H1 (cell line): ENCODE results near the gene KCTD16. TPM values are rescaled to one million over a fixed set of nuclear protein-coding genes. Genes with fewer than 3 reads are reported as not detected.

Experiments used
- CTCF ChIA-PET: fragments of 300-600 bp; sonication (Branson Sonifier 250); formaldehyde crosslinking; loops from one replicate; lab custom pipeline; 2021; ENCODE audit not compliant: partially characterized antibody; lab: Charles Lee
- POLR2A ChIA-PET: fragments of 300-600 bp; sonication (Branson Sonifier 250); formaldehyde crosslinking; loops from one replicate; lab custom pipeline; 2021; ENCODE audit warnings: inconsistent platforms; ENCODE audit not compliant: partially characterized antibody; lab: Charles Lee
- DNase-seq, 2 experiments: peaks; one replicate each; pipeline versions ENCODE4 v3.0.0 to v3.0.0-alpha.2; 2010 to 2022; ENCODE audit warnings: low spot score in 2 of 2, low read depth in 1 of 2, mixed read lengths in 1 of 2
- FAIRE-seq: peaks from 2 replicates; lab custom pipeline; 2011; peaks lifted over from hg19 to GRCh38; lab: Jason Lieb, UNC
- H2AFZ ChIP-seq: 2 replicates; pipeline ENCODE4 v1.8.1; 2012; ENCODE audit warnings: low read length, inconsistent platforms
- H2AK5ac ChIP-seq: 2 replicates; pipeline ENCODE4 v1.6.1; 2013; ENCODE audit warnings: low read depth, low read length
- H2BK120ac ChIP-seq: replicated peaks from 2 replicates; pipeline ENCODE3; 2013; ENCODE audit warnings: low read depth, low read length, inconsistent platforms
- H2BK12ac ChIP-seq: 2 replicates; pipeline ENCODE4 v1.6.1; 2013; ENCODE audit warnings: low read depth, low read length
- H2BK15ac ChIP-seq: 2 replicates; pipeline ENCODE4 v1.6.1; 2013; ENCODE audit warnings: low read length
- H2BK20ac ChIP-seq: 2 replicates; pipeline ENCODE4 v1.6.1; 2013; ENCODE audit warnings: low read length
- H2BK5ac ChIP-seq: 2 replicates; pipeline ENCODE4 v1.6.1; 2013; ENCODE audit warnings: low read depth, low read length
- H3K14ac ChIP-seq: 2 replicates; pipeline ENCODE4 v1.6.1; 2013; ENCODE audit warnings: inconsistent platforms; ENCODE audit not compliant: insufficient read length
- H3K18ac ChIP-seq: 2 replicates; pipeline ENCODE4 v1.6.1; 2013; ENCODE audit warnings: low read length; ENCODE audit errors: extremely low read depth
- H3K23ac ChIP-seq: 2 replicates; pipeline ENCODE4 v1.6.1; 2013; ENCODE audit warnings: inconsistent platforms; ENCODE audit not compliant: insufficient read length
- H3K23me2 ChIP-seq: 2 replicates; pipeline ENCODE4 v1.6.1; 2013; ENCODE audit warnings: low read depth, low read length
- H3K27ac ChIP-seq: 2 replicates; pipeline ENCODE4 v1.6.1; 2011; ENCODE audit warnings: low read depth, low read length, inconsistent platforms
- H3K27me3 ChIP-seq, 4 experiments: replicated peaks in 1 of 4; 1 replicate in 1 of 4; 2 replicates in 3 of 4; pipeline versions ENCODE4 v1.6.1 to v1.8.1; 2011 to 2013; ENCODE audit warnings: low read length in 3 of 4, mild to moderate bottlenecking in 3 of 4, inconsistent platforms in 2 of 4, mixed read lengths in 2 of 4, moderate library complexity in 1 of 4; ENCODE audit not compliant: control insufficient read depth in 3 of 4, insufficient read depth in 3 of 4; ENCODE audit errors: extremely low read depth in 1 of 4
- H3K36me3 ChIP-seq, 4 experiments: 2 replicates each; pipeline versions ENCODE4 v1.6.1 to v1.8.1; 2011 to 2013; ENCODE audit warnings: mild to moderate bottlenecking in 4 of 4, low read length in 3 of 4, moderate library complexity in 2 of 4, control low read depth in 1 of 4, inconsistent platforms in 1 of 4; ENCODE audit not compliant: insufficient read depth in 4 of 4, control insufficient read depth in 2 of 4
- H3K4ac ChIP-seq: replicated peaks from 2 replicates; pipeline ENCODE3; 2013; ENCODE audit warnings: low read length, low read depth, mixed read lengths, inconsistent platforms; ENCODE audit not compliant: insufficient read length
- H3K4me1 ChIP-seq, 4 experiments: replicated peaks in 1 of 4; 1 replicate in 1 of 4; 2 replicates in 3 of 4; pipeline versions ENCODE4 v1.6.1 to v1.8.1; 2011 to 2013; ENCODE audit warnings: low read length in 3 of 4, inconsistent platforms in 2 of 4, mixed read lengths in 1 of 4; ENCODE audit not compliant: insufficient read depth in 4 of 4, control insufficient read depth in 3 of 4
- H3K4me2 ChIP-seq, 2 experiments: 2 replicates each; pipeline versions ENCODE4 v1.6.1 to v1.8.1; 2011 to 2013; ENCODE audit warnings: low read depth in 2 of 2, low read length in 2 of 2, control low read depth in 1 of 2, inconsistent platforms in 1 of 2, mild to moderate bottlenecking in 1 of 2; ENCODE audit not compliant: insufficient read depth in 1 of 2
- H3K4me3 ChIP-seq, 4 experiments: fragments of 200-600, 300-600 bp in 1 of 4; sonication (generic), shearing (Covaris generic), sonication (Bioruptor Twin) in 1 of 4; 2 replicates each; pipeline versions ENCODE4 v1.5.1 to v1.8.1; 2011 to 2016; ENCODE audit warnings: low read length in 4 of 4, low read depth in 3 of 4, control low read depth in 2 of 4, inconsistent platforms in 2 of 4, mild to moderate bottlenecking in 2 of 4, mixed read lengths in 1 of 4, moderate library complexity in 1 of 4; ENCODE audit not compliant: insufficient read depth in 2 of 4; ENCODE audit errors: extremely low read depth in 1 of 4
- H3K56ac ChIP-seq: replicated peaks from 2 replicates; pipeline ENCODE3; 2013; ENCODE audit warnings: low read depth, mild to moderate bottlenecking, mixed read lengths, low read length, inconsistent platforms; ENCODE audit not compliant: insufficient read length
- H3K79me1 ChIP-seq: 2 replicates; pipeline ENCODE4 v1.6.1; 2013; ENCODE audit warnings: low read depth, low read length, control low read depth
- H3K79me2 ChIP-seq, 2 experiments: 2 replicates each; pipeline versions ENCODE4 v1.6.1 to v1.8.1; 2012 to 2013; ENCODE audit warnings: low read length in 2 of 2, mild to moderate bottlenecking in 2 of 2, inconsistent platforms in 1 of 2; ENCODE audit not compliant: insufficient read depth in 2 of 2, control insufficient read depth in 1 of 2
- H3K9ac ChIP-seq, 4 experiments: replicated peaks in 1 of 4; 1 replicate in 1 of 4; 2 replicates in 3 of 4; pipeline versions ENCODE4 v1.6.1 to v1.8.1; 2011 to 2013; ENCODE audit warnings: low read depth in 3 of 4, low read length in 3 of 4, control low read depth in 2 of 4, mild to moderate bottlenecking in 2 of 4, moderate library complexity in 2 of 4, inconsistent platforms in 1 of 4; ENCODE audit errors: extremely low read depth in 1 of 4
- H3K9me3 ChIP-seq, 2 experiments: 2 replicates each; pipeline versions ENCODE4 v1.6.1 to v1.8.1; 2012 to 2013; ENCODE audit warnings: mild to moderate bottlenecking in 2 of 2, moderate library complexity in 2 of 2, control low read depth in 1 of 2, inconsistent platforms in 1 of 2, low read depth in 1 of 2, low read length in 1 of 2, mixed read lengths in 1 of 2; ENCODE audit not compliant: insufficient read depth in 2 of 2
- H4K20me1 ChIP-seq, 2 experiments: replicated peaks in 1 of 2; 2 replicates each; pipeline versions ENCODE3 to v1.8.1; 2011 to 2013; ENCODE audit warnings: inconsistent platforms in 2 of 2, low read length in 2 of 2, mild to moderate bottlenecking in 1 of 2; ENCODE audit not compliant: insufficient read depth in 2 of 2, control insufficient read depth in 1 of 2
- H4K5ac ChIP-seq: 2 replicates; pipeline ENCODE4 v1.6.1; 2013; ENCODE audit warnings: low read length, low read depth, mixed read lengths, inconsistent platforms; ENCODE audit not compliant: insufficient read length
- H4K8ac ChIP-seq: 2 replicates; pipeline ENCODE4 v1.8.0; 2013; ENCODE audit warnings: mild to moderate bottlenecking, moderate library complexity, low read length, inconsistent platforms; ENCODE audit not compliant: insufficient read depth; ENCODE audit errors: extremely low read depth
- H4K91ac ChIP-seq: replicated peaks from 2 replicates; pipeline ENCODE3; 2013; ENCODE audit warnings: low read length, mixed read lengths, inconsistent platforms; ENCODE audit not compliant: insufficient read length
- KDM1A ChIP-seq: fragments of 200-600, 300-600 bp; sonication (generic); IDR thresholded peaks from 2 replicates; pipeline ENCODE4 v1.7.1; 2016; ENCODE audit warnings: mild to moderate bottlenecking, low read length, borderline replicate concordance
- KDM4A ChIP-seq: IDR thresholded peaks from one replicate; pipeline ENCODE4 v1.7.1; 2012; ENCODE audit warnings: low read depth, mild to moderate bottlenecking, moderate library complexity, low read length, inconsistent platforms; ENCODE audit not compliant: severe bottlenecking
- SP2 ChIP-seq: IDR thresholded peaks from 2 replicates; pipeline ENCODE4 v1.6.1; 2012; ENCODE audit warnings: mild to moderate bottlenecking, low read length, inconsistent platforms
- WGBS, 2 experiments: shearing (Covaris generic) in 1 of 2; methylation state at CpG; one replicate each; pipeline versions ENCODE4 v1.1.6 to v1.1.7; 2013 to 2015; ENCODE audit warnings: low lambda C conversion rate in 2 of 2, mixed read lengths in 2 of 2, inconsistent platforms in 1 of 2, low coverage in 1 of 2, missing lambda C conversion rate in 1 of 2; ENCODE audit not compliant: insufficient replicate concordance in 2 of 2, insufficient coverage in 1 of 2, insufficient read length in 1 of 2; ENCODE audit errors: extremely low coverage in 1 of 2, missing lambda C conversion rate in 1 of 2; 5-methylcytosine and 5-hydroxymethylcytosine counted together
- polyA plus RNA-seq, 7 experiments: library from polyadenylated mRNA; depleted of rRNA in 3 of 7; stranded (reverse) in 5 of 7; unstranded in 2 of 7; fragments of >200 nt in 5 of 7; fragments of 200-250 nt in 2 of 7; gene quantifications; 1 replicate in 5 of 7; 2 replicates in 1 of 7; 4 replicates in 1 of 7; pipeline versions ENCODE4 v1.2.1 to v1.2.3, GENCODE V29; 2011 to 2013; ENCODE audit warnings: missing spikeins in 2 of 7, mixed read lengths in 2 of 7
- total RNA-seq: library from RNA; stranded (reverse); fragmentation: NEBNext Ultra II Directional; extraction: Animal tissue kit (Norgen Biotek cat#: 25700); gene quantifications from 2 replicates; pipeline ENCODE4 v1.2.1, GENCODE V29; 2021

Gene KCTD16
- total and polyA plus RNA-seq, 2 of the 8 experiments (the other 6 are each of a cell fraction or from before 2014, with no cell fraction given) = 0.03 to 0.24 TPM

- Histone ChIP-seq H3K9me3 (no peaks in the 10 kb centered on the region), H3K56ac (no peak overlapping the region), H3K14ac (no peak overlapping the region), H4K20me1 (no peaks in the 10 kb centered on the region), H3K4ac (no peak overlapping the region), H2AFZ (no peak overlapping the region), H3K36me3 (no peaks in the 10 kb centered on the region), H3K4me2 (no peak overlapping the region), H3K4me1 (no peaks in the 10 kb centered on the region), H3K23me2 (no peaks in the 10 kb centered on the region), H2BK5ac (no peak overlapping the region), H3K27ac (no peak overlapping the region), H4K8ac (no peak overlapping the region), H2BK20ac (no peak overlapping the region), H2BK120ac (no peak overlapping the region), H2AK5ac (no peak overlapping the region), H3K79me1 (no peaks in the 10 kb centered on the region), H3K23ac (no peak overlapping the region), H4K5ac (no peak overlapping the region), H2BK12ac (no peak overlapping the region), H3K18ac (no peak overlapping the region), H2BK15ac (no peak overlapping the region), H4K91ac (no peak overlapping the region), H3K4me3 (no peak overlapping the region), H3K79me2 (no peaks in the 10 kb centered on the region), H3K27me3 (no peaks in the 10 kb centered on the region)
- DNase-seq (no peak), FAIRE-seq (no peak)
- ChIA-PET POLR2A (no interaction called here), CTCF (interaction anchor here (0.9 kb wide), 1 partner anchor 1648 kb away, joined by 3 read pairs; no protein-coding TSS in a partner anchor)
- 88% methylated on average over 3 of the region's 3 CpGs; no CpG with 5 or more reads in 1 of the 2 experiments for WGBS, 2 experiments
- no peak for TF ChIP-seq KDM1A
- TF ChIP-seq SP2 = no peak
- no peak for TF ChIP-seq KDM4A
- TF ChIP-seq, all 59 proteins: peak for 0
- H3K9ac ChIP-seq = no peak overlapping the region
Measured at GRCh38 chr5:144177548-144177947, 6.9 kb downstream of the KCTD16 start.
